Endothelial cell of umbilical vein (primary cell): ENCODE data around the gene RFXANK. TPM values are rescaled to one million over a fixed set of nuclear protein-coding genes. Genes with fewer than 3 reads are reported as not detected.

Source experiments
- BruUV-seq: library from RNA; stranded (reverse); fragments of 400-500 nt; replicated peaks from 2 replicates; lab custom pipeline; 2021; lab: Mats Ljungman, UMichigan
- CTCF ChIA-PET: fragments of 300-600, 350-600 bp; sonication (Branson Sonifier 250); formaldehyde crosslinking; loops from one replicate; lab custom pipeline; 2021; ENCODE audit warnings: antibody characterized with exemption, inconsistent platforms; lab: Charles Lee
- POLR2A ChIA-PET: fragments of 300-600, 350-600 bp; sonication (Branson Sonifier 250); formaldehyde crosslinking; loops from one replicate; lab custom pipeline; 2021; ENCODE audit warnings: antibody characterized with exemption, inconsistent platforms; lab: Charles Lee
- DNase-seq: peaks from one replicate; pipeline ENCODE4 v3.0.0-alpha.2; 2011; ENCODE audit warnings: low read depth, low spot score
- FAIRE-seq: peaks from 2 replicates; lab custom pipeline; 2011; peaks lifted over from hg19 to GRCh38; lab: Jason Lieb, UNC
- H2AFZ ChIP-seq: 2 replicates; pipeline ENCODE4 v1.6.0; 2012; ENCODE audit warnings: low read depth, low read length, control low read depth, inconsistent platforms
- H3K27ac ChIP-seq: 2 replicates; pipeline ENCODE4 v1.5.1; 2011; ENCODE audit warnings: low read depth, mild to moderate bottlenecking, control low read depth, low read length, moderate library complexity; ENCODE audit not compliant: insufficient read depth
- H3K27me3 ChIP-seq, 2 experiments: 2 replicates each; pipeline versions ENCODE4 v1.6.0 to v1.6.1; 2011; ENCODE audit warnings: low read length in 2 of 2, mixed read lengths in 1 of 2; ENCODE audit not compliant: control insufficient read depth in 2 of 2, insufficient read depth in 2 of 2
- H3K36me3 ChIP-seq, 2 experiments: 2 replicates in 1 of 2; 3 replicates in 1 of 2; pipeline ENCODE4 v1.5.1; 2011; ENCODE audit warnings: low read length in 2 of 2, mild to moderate bottlenecking in 1 of 2, moderate library complexity in 1 of 2; ENCODE audit not compliant: control insufficient read depth in 2 of 2, insufficient read depth in 2 of 2; ENCODE audit errors: extremely low read depth in 1 of 2
- H3K4me1 ChIP-seq: 3 replicates; pipeline ENCODE4 v1.5.1; 2011; ENCODE audit warnings: mild to moderate bottlenecking, low read length; ENCODE audit not compliant: control insufficient read depth, insufficient read depth; ENCODE audit errors: extremely low read depth
- H3K4me2 ChIP-seq: 2 replicates; pipeline ENCODE4 v1.6.1; 2011; ENCODE audit warnings: low read length, control low read depth, mixed read lengths; ENCODE audit not compliant: insufficient read depth
- H3K4me3 ChIP-seq, 3 experiments: fragments of 200-600 bp in 1 of 3; sonication (generic), shearing (Covaris generic) in 1 of 3; replicated peaks in 1 of 3; 2 replicates each; pipeline ENCODE4 v1.5.1; 2011 to 2016; ENCODE audit warnings: control low read depth in 3 of 3, low read length in 3 of 3, mild to moderate bottlenecking in 2 of 3, inconsistent platforms in 1 of 3, low read depth in 1 of 3, moderate library complexity in 1 of 3; ENCODE audit not compliant: insufficient read depth in 1 of 3
- H3K79me2 ChIP-seq: 2 replicates; pipeline ENCODE4 v1.6.0; 2012; ENCODE audit warnings: low read length, inconsistent platforms; ENCODE audit not compliant: control insufficient read depth, insufficient read depth
- H3K9ac ChIP-seq: replicated peaks from 2 replicates; pipeline ENCODE3; 2011; ENCODE audit warnings: low read length, control low read depth; ENCODE audit not compliant: insufficient read depth; ENCODE audit errors: extremely low read depth
- H3K9me1 ChIP-seq: replicated peaks from 3 replicates; pipeline ENCODE4 v1.6.0; 2011; ENCODE audit warnings: mild to moderate bottlenecking, low read length; ENCODE audit not compliant: control insufficient read depth, insufficient read depth; ENCODE audit errors: extremely low read depth
- H3K9me3 ChIP-seq: replicated peaks from 2 replicates; pipeline ENCODE4 v1.5.1; 2012; ENCODE audit warnings: low read length, inconsistent platforms; ENCODE audit not compliant: control insufficient read depth, insufficient read depth
- H4K20me1 ChIP-seq: replicated peaks from 2 replicates; pipeline ENCODE3; 2011; ENCODE audit warnings: mild to moderate bottlenecking, low read length; ENCODE audit not compliant: control insufficient read depth, insufficient read depth; ENCODE audit errors: extremely low read depth
- CTCF ChIP-seq, 2 donors: IDR thresholded peaks; 1 replicate in 1 of 2; 2 replicates in 1 of 2; pipeline ENCODE4 v1.5.1; 2011; ENCODE audit warnings: low read length in 2 of 2, mild to moderate bottlenecking in 2 of 2, moderate library complexity in 2 of 2, control low read depth in 1 of 2, inconsistent platforms in 1 of 2, low read depth in 1 of 2; ENCODE audit not compliant: insufficient read depth in 1 of 2; ENCODE audit errors: extremely low read depth in 1 of 2
- FOS ChIP-seq: IDR thresholded peaks from 2 replicates; pipeline ENCODE4 v1.6.1; 2011; ENCODE audit warnings: mild to moderate bottlenecking, low read length, moderate library complexity, borderline replicate concordance; ENCODE audit not compliant: insufficient read depth
- GATA2 ChIP-seq: IDR thresholded peaks from 2 replicates; pipeline ENCODE4 v1.7.0; 2011; ENCODE audit warnings: low read depth, mild to moderate bottlenecking, moderate library complexity, mixed read lengths, low read length; ENCODE audit not compliant: insufficient read length, insufficient read depth
- JUN ChIP-seq: IDR thresholded peaks from 2 replicates; pipeline ENCODE4 v1.6.1; 2011; ENCODE audit warnings: borderline replicate concordance, low read depth; ENCODE audit not compliant: insufficient read length, insufficient read depth
- MYC ChIP-seq: IDR thresholded peaks from one replicate; pipeline ENCODE4 v1.6.1; 2011; ENCODE audit warnings: mild to moderate bottlenecking, low read depth, low read length
- POLR2AphosphoS5 ChIP-seq: IDR thresholded peaks from 2 replicates; pipeline ENCODE4 v1.6.1; 2012; ENCODE audit warnings: low read depth, mild to moderate bottlenecking, control low read depth, low read length, moderate library complexity; ENCODE audit not compliant: insufficient read depth
- dilution Hi-C: fragments of 300-500 bp; cut with MboI; formaldehyde crosslinking; loops from one replicate; pipeline ENCODE4 v1.15.0; 2019; ENCODE audit warnings: low sequenced_read_pairs; ENCODE audit not compliant: extremely low pct_ligation_motif_present
- intact Hi-C: fragments of 100-400 bp; cut with micrococcal nuclease; formaldehyde crosslinking; loops from one replicate; pipeline ENCODE4 v1.10.0; 2022
- polyA plus RNA-seq, 4 experiments: library from polyadenylated mRNA; depleted of rRNA in 3 of 4; stranded (reverse) in 3 of 4; unstranded in 1 of 4; fragments of >200 nt; gene quantifications; 2 replicates each; pipeline versions ENCODE4 v1.2.1 to v1.2.3, GENCODE V29; 2011 to 2012; ENCODE audit warnings: missing spikeins in 1 of 4
- total RNA-seq: library from RNA; stranded (reverse); gene quantifications from 2 replicates; pipeline ENCODE4 v1.2.3, GENCODE V29; 2021
- TF ChIP-seq, protein P1 (sequence below): IDR thresholded peaks from 2 replicates; pipeline ENCODE4 v1.6.1; 2011; ENCODE audit not compliant: insufficient read depth, insufficient read length

RFXANK gene
- total and polyA plus RNA-seq, 2 donors (not counting 3 experiments of a cell fraction or from before 2014, with no cell fraction given), result 105 to 124 TPM

- TF ChIP-seq, protein P1, sequence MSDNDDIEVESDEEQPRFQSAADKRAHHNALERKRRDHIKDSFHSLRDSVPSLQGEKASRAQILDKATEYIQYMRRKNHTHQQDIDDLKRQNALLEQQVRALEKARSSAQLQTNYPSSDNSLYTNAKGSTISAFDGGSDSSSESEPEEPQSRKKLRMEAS, result no peak
- no peak for TF ChIP-seq FOS
- no peak for TF ChIP-seq POLR2AphosphoS5
- TF ChIP-seq MYC, result no peak
- no peak for DNase-seq
- H3K27ac ChIP-seq, result no peak overlapping the region
- no peaks in the 10 kb centered on the region for H3K36me3 ChIP-seq
- H3K79me2 ChIP-seq, result no peaks in the 10 kb centered on the region
- H3K9me3 ChIP-seq, result no peaks in the 10 kb centered on the region
- no peaks in the 10 kb centered on the region for H4K20me1 ChIP-seq
- no peak overlapping the region for H3K4me3 ChIP-seq
- H3K4me2 ChIP-seq, result no peak overlapping the region
- no peaks in the 10 kb centered on the region for H3K27me3 ChIP-seq
- no peak overlapping the region for H2AFZ ChIP-seq
- intact Hi-C loops, result no loop called here
- no peaks in the 10 kb centered on the region for H3K9me1 ChIP-seq
- no TSS peak for BruUV-seq
- ChIA-PET POLR2A (no interaction called here), CTCF (interaction anchor here (0.5 to 3.9 kb wide), 16 partner anchors 10 to 345 kb away, joined by 3 to 23 read pairs (median 4); partner anchors contain the start of gene MEF2B)
- H3K4me1 ChIP-seq, result no peaks in the 10 kb centered on the region
- dilution Hi-C loops, result no loop called here
- no peak for FAIRE-seq
- no peak overlapping the region for H3K9ac ChIP-seq
Observed at GRCh38 chr19:19145281-19145680, 46.8 kb upstream of the RFXANK start.

DNA sequence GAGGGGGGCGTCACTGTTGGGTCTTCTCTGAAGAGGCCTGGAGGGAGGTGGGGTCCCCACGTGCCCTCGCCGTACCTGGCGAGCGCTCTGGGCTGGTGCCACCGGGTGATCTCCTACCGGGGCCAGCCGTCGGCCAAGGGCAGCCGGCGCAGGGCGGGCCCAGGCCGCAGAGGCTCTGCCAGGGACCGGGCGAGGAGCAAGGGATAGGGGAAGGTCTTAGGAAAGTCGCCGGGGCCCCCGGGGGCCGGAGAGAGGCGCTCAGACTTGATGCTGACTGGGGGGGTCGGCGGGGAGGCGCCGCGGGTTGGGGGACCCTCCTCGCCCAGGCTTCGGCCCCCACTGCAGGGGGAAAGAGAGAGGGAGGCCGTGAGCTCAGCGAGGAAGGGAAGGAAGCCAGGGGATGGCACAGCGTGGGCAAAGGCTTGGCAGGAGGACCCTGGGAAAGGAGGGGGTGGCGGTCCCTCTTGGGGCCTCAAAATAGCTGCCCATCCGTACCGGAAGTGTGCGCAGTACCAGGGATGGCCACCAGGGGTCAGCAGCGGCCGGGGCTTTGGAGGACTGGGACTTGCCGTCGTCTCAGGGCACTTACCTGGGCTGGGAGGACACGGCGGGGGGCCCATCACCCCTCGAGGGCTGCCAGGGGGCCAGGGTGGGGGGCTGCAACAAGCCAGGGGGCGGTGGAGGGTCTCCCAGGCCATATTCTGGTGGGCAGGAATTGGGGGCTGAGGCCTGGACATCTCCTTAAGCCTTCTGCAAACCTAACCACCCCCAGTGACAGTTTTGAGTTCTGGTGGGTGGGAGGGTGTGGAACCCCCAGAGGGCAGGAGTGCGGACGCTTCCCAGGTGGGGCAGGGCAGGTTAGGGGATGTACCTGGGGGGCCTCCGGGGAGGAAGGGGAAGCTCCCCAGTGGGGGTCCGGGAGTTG is 46.1 kb upstream of the RFXANK start:
- dilution Hi-C loops, result no loop called here
- POLR2A ChIA-PET, result no interaction called here
- Histone ChIP-seq H4K20me1 (no peaks in the 10 kb centered on the region), H3K27me3 (no peaks in the 10 kb centered on the region), H3K4me2 (no peak overlapping the region), H3K4me3 (no peak overlapping the region), H3K9me3 (no peaks in the 10 kb centered on the region), H2AFZ (peak overlapping the region; percentile 99), H3K4me1 (no peaks in the 10 kb centered on the region), H3K9ac (no peak overlapping the region), H3K79me2 (no peaks in the 10 kb centered on the region), H3K36me3 (no peaks in the 10 kb centered on the region), H3K27ac (no peak overlapping the region), H3K9me1 (no peaks in the 10 kb centered on the region)
- FAIRE-seq (peak; percentile 54), DNase-seq (peak; percentile 59)
- no peak for TF ChIP-seq GATA2
- no peak for TF ChIP-seq JUN
- TF ChIP-seq CTCF (IDR thresholded peaks at IDR 0.05; ENCODE audit: extremely low read depth in 1 of 2, insufficient read depth in 1 of 2, low read depth in 1 of 2, low read length in 2 of 2), result peak; percentile 80 to 97
- no TSS peak for BruUV-seq
- CTCF ChIA-PET, result interaction anchor here (0.5 to 3.9 kb wide), 17 partner anchors 10 to 344 kb away, joined by 3 to 23 read pairs (median 4); partner anchors contain the start of gene MEF2B
- intact Hi-C loops, result loop anchor here (1.0 kb wide), 3 partner anchors 29 to 344 kb away; no protein-coding TSS in a partner anchor
